ENCODE measurements around the gene LPXN.
A peak's percentile ranks its signal among the peaks of the same experiment; 100 is the strongest.

Gene LPXN

DNA sequence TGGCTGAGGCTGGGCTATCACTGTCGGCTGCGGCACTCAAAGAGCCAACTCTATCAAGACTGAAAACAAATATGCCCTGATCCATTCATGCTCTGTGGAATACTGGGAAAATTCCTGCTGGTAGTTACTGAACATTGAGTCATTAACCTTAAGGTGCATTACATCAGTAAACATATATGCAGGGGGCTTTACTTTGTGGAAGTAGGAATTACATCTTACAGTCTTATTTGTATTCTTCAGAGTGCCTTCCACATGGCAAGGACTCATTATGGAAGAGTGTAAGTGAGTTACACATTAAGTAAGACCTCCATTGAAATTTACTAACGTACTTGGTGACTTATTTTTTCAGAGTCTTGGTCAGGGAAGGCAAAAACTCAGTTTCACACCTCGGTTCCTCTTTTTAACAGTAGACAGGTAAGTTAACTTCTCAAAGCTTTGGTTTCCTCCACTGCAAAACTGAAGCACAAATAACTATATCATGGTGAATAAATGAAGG, 72.2 kb downstream of the LPXN start:
- H3K9me3 ChIP-seq (ENCODE audit: insufficient read depth, low read length, severe bottlenecking): no peaks in the 10 kb centered on the region
- H3K4me1 ChIP-seq (ENCODE audit: insufficient read depth, low read length): peaks cover 4% of the 10 kb centered on the region
- no peak overlapping the region for H2AFZ ChIP-seq (ENCODE audit: low read depth, low read length)
- ATAC-seq (ENCODE audit: insufficient read depth, low read depth) (no peak), DNase-seq (no peak)
- TF ChIP-seq EZH2 (IDR thresholded peaks at IDR 0.05; ENCODE audit: borderline replicate concordance, low read depth, low read length, severe bottlenecking): no peak
- TF ChIP-seq, protein P1, sequence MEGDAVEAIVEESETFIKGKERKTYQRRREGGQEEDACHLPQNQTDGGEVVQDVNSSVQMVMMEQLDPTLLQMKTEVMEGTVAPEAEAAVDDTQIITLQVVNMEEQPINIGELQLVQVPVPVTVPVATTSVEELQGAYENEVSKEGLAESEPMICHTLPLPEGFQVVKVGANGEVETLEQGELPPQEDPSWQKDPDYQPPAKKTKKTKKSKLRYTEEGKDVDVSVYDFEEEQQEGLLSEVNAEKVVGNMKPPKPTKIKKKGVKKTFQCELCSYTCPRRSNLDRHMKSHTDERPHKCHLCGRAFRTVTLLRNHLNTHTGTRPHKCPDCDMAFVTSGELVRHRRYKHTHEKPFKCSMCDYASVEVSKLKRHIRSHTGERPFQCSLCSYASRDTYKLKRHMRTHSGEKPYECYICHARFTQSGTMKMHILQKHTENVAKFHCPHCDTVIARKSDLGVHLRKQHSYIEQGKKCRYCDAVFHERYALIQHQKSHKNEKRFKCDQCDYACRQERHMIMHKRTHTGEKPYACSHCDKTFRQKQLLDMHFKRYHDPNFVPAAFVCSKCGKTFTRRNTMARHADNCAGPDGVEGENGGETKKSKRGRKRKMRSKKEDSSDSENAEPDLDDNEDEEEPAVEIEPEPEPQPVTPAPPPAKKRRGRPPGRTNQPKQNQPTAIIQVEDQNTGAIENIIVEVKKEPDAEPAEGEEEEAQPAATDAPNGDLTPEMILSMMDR (IDR thresholded peaks at IDR 0.05; ENCODE audit: borderline replicate concordance, extremely low read depth, low read length, poor library complexity, severe bottlenecking): no peak
- no peaks in the 10 kb centered on the region for H3K36me3 ChIP-seq (ENCODE audit: insufficient read depth, low read length)
- H3K4me3 ChIP-seq (ENCODE audit: low read depth in 1 of 2, low read length in 2 of 2): no peak overlapping the region
- H4K20me1 ChIP-seq (ENCODE audit: insufficient read depth, low read length): no peaks in the 10 kb centered on the region
- peaks cover 3% of the 10 kb centered on the region for H3K27me3 ChIP-seq (ENCODE audit: insufficient read depth, low read length, poor library complexity)
- no peak overlapping the region for H3K27ac ChIP-seq (ENCODE audit: low read length)
- H3K9ac ChIP-seq (ENCODE audit: low read depth, low read length): no peak overlapping the region
- H3K4me2 ChIP-seq (ENCODE audit: insufficient read depth, low read length): no peak overlapping the region
- H3K79me2 ChIP-seq (ENCODE audit: insufficient read depth, low read length): no peaks in the 10 kb centered on the region

DNA sequence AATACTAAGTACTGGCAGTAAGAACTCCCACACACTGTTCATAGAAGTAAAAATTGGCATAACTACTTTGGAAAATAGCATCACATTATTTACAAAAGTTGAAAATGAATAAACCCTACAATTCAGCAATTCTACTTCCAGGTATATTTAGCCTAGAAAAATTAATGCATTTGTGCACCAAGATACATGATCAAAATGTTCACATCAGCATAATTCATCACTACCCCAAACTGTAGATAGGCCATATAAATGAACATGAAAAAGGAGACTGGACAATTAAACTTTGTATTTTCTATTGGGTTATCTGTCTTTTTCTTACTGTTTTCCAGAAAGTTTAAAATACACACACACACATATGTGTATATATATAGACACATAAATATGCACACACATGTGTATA, 73.7 kb downstream of the LPXN start:
- Histone ChIP-seq H3K9ac (ENCODE audit: low read depth, low read length) (no peak overlapping the region), H3K4me1 (ENCODE audit: insufficient read depth, low read length) (peaks cover 11% of the 10 kb centered on the region), H3K27me3 (ENCODE audit: insufficient read depth, low read length, poor library complexity) (peaks cover 3% of the 10 kb centered on the region), H4K20me1 (ENCODE audit: insufficient read depth, low read length) (no peaks in the 10 kb centered on the region), H2AFZ (ENCODE audit: low read depth, low read length) (no peak overlapping the region), H3K27ac (ENCODE audit: low read length) (no peak overlapping the region), H3K36me3 (ENCODE audit: insufficient read depth, low read length) (no peaks in the 10 kb centered on the region), H3K79me2 (ENCODE audit: insufficient read depth, low read length) (no peaks in the 10 kb centered on the region), H3K9me3 (ENCODE audit: insufficient read depth, low read length, severe bottlenecking) (no peaks in the 10 kb centered on the region), H3K4me2 (ENCODE audit: insufficient read depth, low read length) (no peak overlapping the region), H3K4me3 (ENCODE audit: low read depth in 1 of 2, low read length in 2 of 2) (no peak overlapping the region)
- no peak for DNase-seq
- no peak for TF ChIP-seq EZH2 (IDR thresholded peaks at IDR 0.05; ENCODE audit: borderline replicate concordance, low read depth, low read length, severe bottlenecking)
- TF ChIP-seq, protein P1 (IDR thresholded peaks at IDR 0.05; ENCODE audit: borderline replicate concordance, extremely low read depth, low read length, poor library complexity, severe bottlenecking): no peak
- no peak for ATAC-seq (ENCODE audit: insufficient read depth, low read depth)

GRCh38 chr11:58498464-58498863, 77.2 kb downstream of the LPXN start:
- no peak overlapping the region for H3K4me3 ChIP-seq (ENCODE audit: low read depth in 1 of 2, low read length in 2 of 2)
- H3K79me2 ChIP-seq (ENCODE audit: insufficient read depth, low read length): no peaks in the 10 kb centered on the region
- H3K4me1 ChIP-seq (ENCODE audit: insufficient read depth, low read length): peaks cover 11% of the 10 kb centered on the region
- no peak overlapping the region for H3K27ac ChIP-seq (ENCODE audit: low read length)
- TF ChIP-seq, protein P1 (IDR thresholded peaks at IDR 0.05; ENCODE audit: borderline replicate concordance, extremely low read depth, low read length, poor library complexity, severe bottlenecking): no peak
- TF ChIP-seq EZH2 (IDR thresholded peaks at IDR 0.05; ENCODE audit: borderline replicate concordance, low read depth, low read length, severe bottlenecking): no peak
- H2AFZ ChIP-seq (ENCODE audit: low read depth, low read length): 0 out of 2 replicates have a peak overlapping the region, but pooled peaks have one; percentile 23
- DNase-seq (peak; percentile 23), ATAC-seq (ENCODE audit: insufficient read depth, low read depth) (peak; percentile 91)
- no peaks in the 10 kb centered on the region for H3K9me3 ChIP-seq (ENCODE audit: insufficient read depth, low read length, severe bottlenecking)
- H3K9ac ChIP-seq (ENCODE audit: low read depth, low read length): no peak overlapping the region
- no peaks in the 10 kb centered on the region for H4K20me1 ChIP-seq (ENCODE audit: insufficient read depth, low read length)
- H3K36me3 ChIP-seq (ENCODE audit: insufficient read depth, low read length): no peaks in the 10 kb centered on the region
- no peak overlapping the region for H3K4me2 ChIP-seq (ENCODE audit: insufficient read depth, low read length)
- H3K27me3 ChIP-seq (ENCODE audit: insufficient read depth, low read length, poor library complexity): no peaks in the 10 kb centered on the region
